Measurements from ENCODE around the gene PRICKLE4.

PRICKLE4 gene

GRCh38 chr6:41778895-41779294, 1.7 kb upstream of the PRICKLE4 start:
- no peak for DNase-seq (ENCODE audit: extremely low read depth, low read depth)
- TF ChIP-seq CTCF (IDR thresholded peaks at IDR 0.05; ENCODE audit: low read depth, low read length) = no peak

GRCh38 chr6:41779336-41779735, 1.2 kb upstream of the PRICKLE4 start:
- no peak for DNase-seq (ENCODE audit: extremely low read depth, low read depth)
- no peak for TF ChIP-seq CTCF (IDR thresholded peaks at IDR 0.05; ENCODE audit: low read depth, low read length)

GRCh38 chr6:41779788-41780550, 613 bp upstream of the PRICKLE4 start, which contains the start of gene FRS3:
Gene FRS3, minus strand, starts transcription at chr6:41779900. Its CDS starts 2,913 bp downstream, at chr6:41776987.
- TF ChIP-seq CTCF (IDR thresholded peaks at IDR 0.05; ENCODE audit: low read depth, low read length) = peak; percentile 90
- DNase-seq (ENCODE audit: extremely low read depth, low read depth) = peak; percentile 87

GRCh38 chr6:41781366-41781730, 766 bp downstream of the PRICKLE4 start:
- no peak for DNase-seq (ENCODE audit: extremely low read depth, low read depth)

GRCh38 chr6:41783106-41783780, 2.7 kb downstream of the PRICKLE4 start:
- TF ChIP-seq CTCF (IDR thresholded peaks at IDR 0.05; ENCODE audit: low read depth, low read length) = no peak
- DNase-seq (ENCODE audit: extremely low read depth, low read depth) = no peak

More at GRCh38 chr6:41781366-41781730, 766 bp downstream of the PRICKLE4 start:
- no peak for TF ChIP-seq CTCF (IDR thresholded peaks at IDR 0.05; ENCODE audit: low read depth, low read length)

- DNase-seq (ENCODE audit: extremely low read depth, low read depth) = no peak
- no peak for TF ChIP-seq CTCF (IDR thresholded peaks at IDR 0.05; ENCODE audit: low read depth, low read length)
Measured at GRCh38 chr6:41784581-41785171, 4.1 kb downstream of the PRICKLE4 start.

GRCh38 chr6:41785254-41785653, 4.7 kb downstream of the PRICKLE4 start:
- TF ChIP-seq CTCF (IDR thresholded peaks at IDR 0.05; ENCODE audit: low read depth, low read length) = no peak

More at GRCh38 chr6:41785254-41785653, 4.7 kb downstream of the PRICKLE4 start:
- DNase-seq (ENCODE audit: extremely low read depth, low read depth) = no peak
